Epithelial cell of esophagus (primary cell): ENCODE data around the gene TM9SF3.

Experiments
- DNase-seq: peaks from one replicate; pipeline ENCODE4 v3.0.0; 2010; ENCODE audit warnings: low read depth
- H3K4me3 ChIP-seq: 2 replicates; pipeline ENCODE4 v1.5.1; 2011; ENCODE audit warnings: mild to moderate bottlenecking, low read length, control low read depth
- TF ChIP-seq, protein P1 (sequence below): IDR thresholded peaks from 2 replicates; pipeline ENCODE4 v1.5.1; 2011; ENCODE audit warnings: low read depth, mild to moderate bottlenecking, low read length, control low read depth, inconsistent platforms; ENCODE audit not compliant: insufficient read depth; ENCODE audit errors: missing control alignments

The TM9SF3 gene

DNA sequence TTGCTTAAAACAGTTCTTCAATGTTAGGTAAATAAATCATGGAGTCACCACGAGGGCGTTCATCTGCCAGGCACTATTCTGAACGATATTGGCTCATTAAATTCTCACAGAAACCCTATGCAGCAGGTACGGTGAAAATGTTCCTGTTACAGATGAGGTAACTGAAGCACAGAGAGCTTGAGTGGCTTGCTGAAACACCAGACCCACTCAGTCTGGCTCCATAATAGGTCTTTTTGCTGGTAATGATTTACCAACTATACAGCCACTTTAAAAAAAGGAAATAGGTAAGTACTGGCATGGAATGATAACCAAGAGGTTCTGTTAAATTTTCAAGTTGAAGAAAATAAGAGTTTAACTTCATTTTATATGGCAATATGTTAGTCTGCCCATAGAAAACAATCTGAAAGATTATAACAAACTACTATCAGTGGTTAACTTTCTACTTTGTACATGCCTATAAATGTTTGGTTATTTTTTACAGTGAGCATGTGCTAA lies 1.3 kb upstream of the TM9SF3 start:
- peak overlapping the region; percentile 63 for H3K4me3 ChIP-seq
- no peak for DNase-seq
- TF ChIP-seq, protein P1, sequence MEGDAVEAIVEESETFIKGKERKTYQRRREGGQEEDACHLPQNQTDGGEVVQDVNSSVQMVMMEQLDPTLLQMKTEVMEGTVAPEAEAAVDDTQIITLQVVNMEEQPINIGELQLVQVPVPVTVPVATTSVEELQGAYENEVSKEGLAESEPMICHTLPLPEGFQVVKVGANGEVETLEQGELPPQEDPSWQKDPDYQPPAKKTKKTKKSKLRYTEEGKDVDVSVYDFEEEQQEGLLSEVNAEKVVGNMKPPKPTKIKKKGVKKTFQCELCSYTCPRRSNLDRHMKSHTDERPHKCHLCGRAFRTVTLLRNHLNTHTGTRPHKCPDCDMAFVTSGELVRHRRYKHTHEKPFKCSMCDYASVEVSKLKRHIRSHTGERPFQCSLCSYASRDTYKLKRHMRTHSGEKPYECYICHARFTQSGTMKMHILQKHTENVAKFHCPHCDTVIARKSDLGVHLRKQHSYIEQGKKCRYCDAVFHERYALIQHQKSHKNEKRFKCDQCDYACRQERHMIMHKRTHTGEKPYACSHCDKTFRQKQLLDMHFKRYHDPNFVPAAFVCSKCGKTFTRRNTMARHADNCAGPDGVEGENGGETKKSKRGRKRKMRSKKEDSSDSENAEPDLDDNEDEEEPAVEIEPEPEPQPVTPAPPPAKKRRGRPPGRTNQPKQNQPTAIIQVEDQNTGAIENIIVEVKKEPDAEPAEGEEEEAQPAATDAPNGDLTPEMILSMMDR = no peak

DNA sequence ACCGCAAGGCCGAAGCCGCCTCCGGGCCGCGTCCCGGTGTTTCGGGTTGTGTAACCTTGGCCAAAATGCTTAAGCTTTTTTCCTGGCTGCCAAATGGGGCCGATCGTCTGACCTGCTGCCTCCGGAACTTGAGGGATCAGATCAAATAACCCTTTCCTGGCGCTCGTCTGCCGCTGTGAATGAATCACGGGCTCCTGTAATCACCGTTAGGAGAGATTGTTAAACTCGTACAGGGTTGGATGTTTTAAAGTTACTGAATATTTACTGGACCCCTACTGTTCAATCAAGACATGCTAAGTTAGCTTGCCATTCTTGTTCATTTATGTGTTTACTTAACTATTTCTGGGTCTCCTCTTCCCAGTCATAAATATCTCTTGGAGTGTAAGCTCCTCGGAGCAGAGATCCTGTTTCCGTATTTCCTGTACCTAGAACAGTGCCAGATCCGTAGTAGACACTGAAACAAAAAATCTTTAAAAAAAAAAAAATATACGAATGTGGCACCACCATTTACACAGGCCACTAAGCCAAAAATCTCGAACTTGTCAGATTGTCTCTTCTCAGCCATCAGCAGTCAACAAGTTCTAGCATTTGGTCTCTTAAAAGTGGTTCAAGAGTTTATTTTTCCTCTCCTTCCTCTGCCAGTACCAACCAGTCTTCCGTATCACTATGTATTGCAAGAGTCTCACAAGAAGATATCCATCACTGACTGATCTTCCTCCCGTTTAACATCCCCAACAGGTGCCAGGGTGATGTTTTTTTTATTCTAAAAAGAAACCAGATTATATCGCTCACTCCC lies 650 bp upstream of the TM9SF3 start:
- peak; percentile 69 for DNase-seq
- TF ChIP-seq, protein P1 = no peak
- peak overlapping the region; percentile 63 for H3K4me3 ChIP-seq

DNA sequence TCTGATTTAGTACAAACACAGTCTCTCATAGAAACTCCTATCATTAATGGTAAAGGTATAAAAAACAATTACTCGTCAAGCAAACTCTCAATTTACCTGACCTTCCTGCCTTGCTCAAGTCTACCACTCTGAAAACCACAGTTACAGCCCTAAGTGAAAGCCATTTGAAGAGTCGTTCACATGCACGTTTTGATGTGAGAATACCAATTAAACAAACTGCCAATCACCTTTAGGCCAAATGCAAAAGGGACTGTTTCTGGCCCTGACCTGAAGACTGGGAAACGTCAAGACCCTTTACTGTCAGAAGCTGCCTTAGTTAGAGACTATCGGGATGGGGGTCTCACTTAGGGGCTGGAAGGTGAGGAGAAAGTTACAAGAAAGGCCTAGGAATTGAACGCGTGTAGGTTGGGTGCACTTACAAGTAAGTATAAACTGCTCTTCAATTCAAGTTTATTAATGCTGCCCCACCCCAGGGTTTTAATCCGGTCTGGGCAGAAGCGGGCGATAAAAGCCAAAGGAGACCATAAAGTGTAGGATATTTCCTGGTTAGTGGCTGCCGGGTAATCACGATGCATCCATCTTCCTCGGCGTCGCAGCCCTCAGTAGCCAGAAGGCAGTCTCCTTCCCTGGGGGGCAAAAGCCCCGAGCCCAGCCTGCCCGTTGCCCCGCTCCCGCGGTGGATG lies 935 bp downstream of the TM9SF3 start:
- TF ChIP-seq, protein P1 = no peak
- peak; percentile 29 for DNase-seq
- H3K4me3 ChIP-seq = peak overlapping the region; percentile 86

DNA sequence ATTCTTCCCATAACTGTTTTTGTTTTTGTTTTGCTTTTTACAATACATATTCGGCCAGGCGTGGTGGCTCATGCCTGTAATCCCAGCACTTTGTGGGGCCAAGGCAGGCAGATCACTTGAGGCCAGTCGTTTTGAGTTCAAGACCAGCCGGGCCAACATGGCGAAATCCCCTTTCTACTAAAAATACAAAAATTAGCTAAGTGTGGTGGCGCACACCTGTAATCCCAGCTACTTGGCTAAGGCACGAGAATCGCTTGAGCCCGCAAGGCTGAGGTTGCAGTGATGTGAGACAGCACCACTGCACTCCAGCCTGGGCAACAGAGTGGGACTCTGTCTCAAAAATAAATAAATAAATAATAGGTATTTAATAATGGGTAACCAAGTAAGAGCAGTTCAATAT lies 2.3 kb downstream of the TM9SF3 start:
- DNase-seq = no peak
- H3K4me3 ChIP-seq = no peak overlapping the region
- TF ChIP-seq, protein P1 = no peak

DNA sequence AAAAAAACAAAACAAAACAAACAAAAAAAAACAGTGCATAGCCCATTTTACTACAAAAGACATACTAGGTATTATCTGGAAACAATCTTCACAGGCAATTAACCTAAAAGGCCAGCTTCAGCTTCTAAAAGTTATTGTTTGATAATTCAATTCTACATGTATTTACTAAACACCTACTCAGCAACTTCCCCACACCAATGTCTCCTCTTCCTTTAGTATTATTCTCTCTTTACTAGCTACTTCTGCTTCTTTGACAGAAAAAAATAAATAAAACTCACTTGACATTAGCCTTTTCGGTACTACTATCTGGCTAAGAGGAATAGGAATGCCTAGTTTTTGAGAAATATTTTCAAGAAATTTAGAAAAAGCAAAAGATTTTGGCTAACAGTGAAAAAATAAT lies 2.8 kb downstream of the TM9SF3 start:
- DNase-seq = no peak
- no peak overlapping the region for H3K4me3 ChIP-seq

DNA sequence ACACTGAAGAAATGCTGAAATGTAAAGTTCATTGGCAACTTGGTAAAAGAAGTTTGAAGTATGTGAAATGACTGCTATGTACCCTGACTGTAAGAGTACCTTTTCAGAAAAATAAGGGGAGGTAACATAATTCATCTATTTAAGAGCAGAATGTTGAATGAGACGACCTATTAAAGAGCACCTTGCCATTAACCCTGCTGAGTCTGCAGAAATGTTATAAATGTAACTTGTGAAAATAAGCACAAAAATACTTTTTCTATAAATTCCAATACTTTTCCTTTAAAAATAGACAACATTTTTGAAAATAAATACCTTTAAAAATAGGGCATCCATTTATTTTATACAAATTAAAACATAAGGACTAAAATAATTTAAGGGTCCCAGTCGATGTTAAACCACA lies 7.7 kb downstream of the TM9SF3 start:
- TF ChIP-seq, protein P1 = no peak
- DNase-seq = no peak
- no peak overlapping the region for H3K4me3 ChIP-seq

More for the DNA sequence above, 2.8 kb downstream of the TM9SF3 start:
- TF ChIP-seq, protein P1 = no peak

DNA sequence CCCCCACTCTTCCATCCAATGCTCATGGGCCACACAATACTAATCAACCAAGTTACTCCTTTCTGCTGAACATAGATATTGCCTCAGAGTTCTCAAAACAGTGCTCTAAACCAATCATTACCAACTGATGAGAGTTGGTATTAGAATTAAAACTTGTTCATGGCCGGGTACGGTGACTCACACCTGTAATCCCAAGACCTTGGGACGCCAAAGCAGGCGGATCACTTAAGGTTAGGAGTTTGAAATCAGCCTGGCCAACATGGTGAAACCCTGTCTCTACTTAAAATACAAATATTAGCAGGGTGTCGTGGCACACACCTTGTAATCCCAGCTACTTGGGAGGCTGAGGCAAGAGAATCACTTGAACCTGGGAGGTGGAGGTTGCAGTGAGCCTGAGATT lies 8.2 kb downstream of the TM9SF3 start:
- TF ChIP-seq, protein P1 = no peak
- no peak overlapping the region for H3K4me3 ChIP-seq
- peak; percentile 54 for DNase-seq
